ENCODE results near the gene C1orf21. TPM values are rescaled to one million over a fixed set of nuclear protein-coding genes. Genes with fewer than 3 reads are reported as not detected.

The C1orf21 gene
- total RNA-seq, 1 experiment from 2014 or later: 0.15 TPM

DNA sequence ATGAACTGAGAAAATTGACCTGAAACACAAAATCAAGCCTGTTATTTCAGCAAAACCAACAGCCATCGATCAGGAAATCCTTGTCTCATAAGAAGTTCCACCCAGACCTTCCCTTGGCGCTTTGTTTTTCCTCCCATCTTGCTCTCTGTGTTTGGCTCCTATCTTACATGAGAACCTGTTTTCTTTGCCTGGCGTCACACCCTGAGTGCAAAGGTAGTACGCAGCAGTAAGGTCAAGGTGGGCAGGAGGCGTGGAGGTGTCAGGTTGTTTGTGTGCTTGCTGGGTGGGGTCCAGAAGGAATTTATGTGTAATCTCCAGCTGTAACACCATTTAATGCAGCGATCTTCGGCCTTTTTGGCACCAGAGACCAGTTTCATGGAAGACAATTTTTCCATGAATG is 50.5 kb downstream of the C1orf21 start:
- in situ Hi-C loops (cut with HindIII; ENCODE audit: low pct_unique_long_range_greater_than_20kb, low sequenced_read_pairs) (no loop called here), intact Hi-C loops (cut with micrococcal nuclease; ENCODE audit: unreplicated experiment) (no loop called here)
- ChIA-PET POLR2A (no interaction called here), CTCF (no interaction called here)
- Histone ChIP-seq H3K9me3 (ENCODE audit: control insufficient read depth, insufficient read depth, low read depth, low read length) (no peaks in the 10 kb centered on the region), H3K27ac (ENCODE audit: low read length) (no peak overlapping the region), H3K4me1 (ENCODE audit: control insufficient read depth, insufficient read depth, low read length) (no peaks in the 10 kb centered on the region), H3K27me3 (ENCODE audit: control insufficient read depth, insufficient read depth, low read length) (no peaks in the 10 kb centered on the region), H3K4me3 (ENCODE audit: low read depth in 2 of 2, low read length in 2 of 2) (no peak overlapping the region), H3K36me3 (ENCODE audit: control insufficient read depth, insufficient read depth, low read length) (no peaks in the 10 kb centered on the region)
- DNase-seq (ENCODE audit: low read depth, low spot score) (no peak), ATAC-seq (no peak)
- BruUV-seq (replicated peaks): no TSS peak
- TF ChIP-seq CTCF (IDR thresholded peaks at IDR 0.05) (no peak), REST (IDR thresholded peaks at IDR 0.05; ENCODE audit: insufficient read depth in 1 of 2, low read depth in 2 of 2, low read length in 1 of 2) (no peak), POLR2AphosphoS5 (IDR thresholded peaks at IDR 0.05; ENCODE audit: low read depth, low read length) (no peak), TCF7L2 (IDR thresholded peaks at IDR 0.05; ENCODE audit: low read depth, low read length) (no peak), SIN3A (IDR thresholded peaks at IDR 0.05; ENCODE audit: borderline replicate concordance, insufficient read depth, low read depth, low read length) (no peak)

DNA sequence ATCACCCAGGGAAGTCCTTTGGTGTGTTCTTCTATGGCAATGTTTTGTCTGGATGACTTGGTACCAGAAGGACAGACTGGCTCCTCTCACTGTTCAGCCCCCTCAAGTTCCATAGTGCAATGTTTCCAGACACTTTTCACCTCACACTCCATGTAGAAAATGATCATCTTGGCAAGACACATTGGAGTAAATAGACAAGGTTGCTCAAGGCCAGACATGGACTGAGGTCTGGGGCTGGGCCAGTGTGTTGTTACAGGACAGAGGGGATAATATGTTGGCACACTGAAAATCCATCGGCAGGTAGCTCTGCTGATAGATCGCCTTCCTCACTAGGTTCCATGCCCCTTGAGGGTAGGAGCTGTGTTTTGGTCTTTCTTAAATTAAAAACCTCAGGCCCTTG is 51.5 kb downstream of the C1orf21 start:
- TF ChIP-seq POLR2AphosphoS5 (IDR thresholded peaks at IDR 0.05; ENCODE audit: low read depth, low read length) (no peak), CTCF (IDR thresholded peaks at IDR 0.05) (no peak), SIN3A (IDR thresholded peaks at IDR 0.05; ENCODE audit: borderline replicate concordance, insufficient read depth, low read depth, low read length) (no peak), REST (IDR thresholded peaks at IDR 0.05; ENCODE audit: insufficient read depth in 1 of 2, low read depth in 2 of 2, low read length in 1 of 2) (no peak), TCF7L2 (IDR thresholded peaks at IDR 0.05; ENCODE audit: low read depth, low read length) (no peak)
- no TSS peak for BruUV-seq (replicated peaks)
- H3K36me3 ChIP-seq (ENCODE audit: control insufficient read depth, insufficient read depth, low read length): no peaks in the 10 kb centered on the region
- H3K4me1 ChIP-seq (ENCODE audit: control insufficient read depth, insufficient read depth, low read length): no peaks in the 10 kb centered on the region
- POLR2A ChIA-PET: no interaction called here
- DNase-seq (ENCODE audit: low read depth, low spot score) (no peak), ATAC-seq (no peak)
- H3K27me3 ChIP-seq (ENCODE audit: control insufficient read depth, insufficient read depth, low read length): no peaks in the 10 kb centered on the region
- H3K4me3 ChIP-seq (ENCODE audit: low read depth in 2 of 2, low read length in 2 of 2): no peak overlapping the region
- CTCF ChIA-PET: no interaction called here
- H3K9me3 ChIP-seq (ENCODE audit: control insufficient read depth, insufficient read depth, low read depth, low read length): no peaks in the 10 kb centered on the region
- in situ Hi-C loops (cut with HindIII; ENCODE audit: low pct_unique_long_range_greater_than_20kb, low sequenced_read_pairs) (no loop called here), intact Hi-C loops (cut with micrococcal nuclease; ENCODE audit: unreplicated experiment) (no loop called here)
- H3K27ac ChIP-seq (ENCODE audit: low read length): no peak overlapping the region

Data from Panc1 (cell line).